OCI-LY1 (cell line): ENCODE data around the gene SLC13A5.
"Not testable (repeated sequence)": the region's sequence is repeated elsewhere in the genome, so short reads cannot be mapped to it uniquely, and the experiment has no call there.

Source experiments
- CTCF ChIP-seq: fragments of 200-600 bp; sonication (generic), shearing (Covaris generic); IDR thresholded peaks from 2 replicates; pipeline ENCODE4 v1.5.1; 2017; ENCODE audit warnings: mild to moderate bottlenecking, antibody characterized with exemption, low read length, moderate library complexity, mixed read lengths
- EZH2 ChIP-seq: fragments of 200-600 bp; sonication (generic), shearing (Covaris generic); IDR thresholded peaks from 2 replicates; pipeline ENCODE4 v1.8.0; 2017; ENCODE audit warnings: borderline replicate concordance, mixed run types, mild to moderate bottlenecking, antibody characterized with exemption, low read length, moderate library complexity, mixed read lengths

- not testable (repeated sequence) for TF ChIP-seq CTCF, EZH2
These were observed 33.5 kb upstream of the SLC13A5 start for GRCh38 chr17:6746665-6747064.
